HG03095 (cell line): ENCODE measurements around the gene F2RL1.
"Not testable (repeated sequence)": the region's sequence is repeated elsewhere in the genome, so short reads cannot be mapped to it uniquely, and the experiment has no call there.

Source experiments
- ATAC-seq: cut with Tn5 transposase; IDR thresholded peaks from one replicate; pipeline ENCODE4 v1.9.1; 2021; ENCODE audit warnings: moderate library complexity; ENCODE audit not compliant: unreplicated experiment

Gene F2RL1

GRCh38 chr5:76818844-76819831 lies at the start of gene F2RL1:
Gene F2RL1, plus strand, starts transcription at chr5:76819030. Its CDS starts 153 bp downstream, at chr5:76819183.
- ATAC-seq, result no peak

GRCh38 chr5:76771041-76771440 lies 47.8 kb upstream of the F2RL1 start:
- not testable (repeated sequence) for ATAC-seq

GRCh38 chr5:76771705-76772405 lies 47.0 kb upstream of the F2RL1 start:
- ATAC-seq, result no peak

- no peak for ATAC-seq
Observed at GRCh38 chr5:76775921-76776320, 42.9 kb upstream of the F2RL1 start.

GRCh38 chr5:76776391-76776790 lies 42.4 kb upstream of the F2RL1 start:
- ATAC-seq, result no peak

GRCh38 chr5:76780616-76781015 lies 38.2 kb upstream of the F2RL1 start:
- ATAC-seq, result not testable (repeated sequence)

- no peak for ATAC-seq
Observed at GRCh38 chr5:76781775-76782174, 37.1 kb upstream of the F2RL1 start.

GRCh38 chr5:76782444-76782843 lies 36.4 kb upstream of the F2RL1 start:
- ATAC-seq, result no peak

- no peak for ATAC-seq
Observed at GRCh38 chr5:76787237-76787636, 31.6 kb upstream of the F2RL1 start.

GRCh38 chr5:76788362-76788761 lies 30.5 kb upstream of the F2RL1 start:
- no peak for ATAC-seq

- ATAC-seq, result not testable (repeated sequence)
Observed at GRCh38 chr5:76789275-76789674, 29.6 kb upstream of the F2RL1 start.

GRCh38 chr5:76789991-76790581 lies 28.7 kb upstream of the F2RL1 start:
- no peak for ATAC-seq

- no peak for ATAC-seq
Observed at GRCh38 chr5:76790632-76791290, 28.1 kb upstream of the F2RL1 start.

GRCh38 chr5:76791461-76791860 lies 27.4 kb upstream of the F2RL1 start:
- no peak for ATAC-seq

- ATAC-seq, result no peak
Observed at GRCh38 chr5:76794871-76795270, 24.0 kb upstream of the F2RL1 start.

GRCh38 chr5:76799588-76799987 lies 19.2 kb upstream of the F2RL1 start:
- no peak for ATAC-seq

- no peak for ATAC-seq
Observed at GRCh38 chr5:76800579-76800978, 18.3 kb upstream of the F2RL1 start.

GRCh38 chr5:76801159-76801802 lies 17.5 kb upstream of the F2RL1 start:
- no peak for ATAC-seq

GRCh38 chr5:76801803-76802195 lies 17.0 kb upstream of the F2RL1 start:
- ATAC-seq, result no peak

GRCh38 chr5:76804266-76804665 lies 14.6 kb upstream of the F2RL1 start:
- ATAC-seq, result no peak
